ENCODE data around the gene DHX32. TPM values are rescaled to one million over a fixed set of nuclear protein-coding genes. Genes with fewer than 3 reads are reported as not detected.

DHX32 gene
- total RNA-seq, 2 experiments from 2014 or later = 0.22 to 0.27 TPM

DNA sequence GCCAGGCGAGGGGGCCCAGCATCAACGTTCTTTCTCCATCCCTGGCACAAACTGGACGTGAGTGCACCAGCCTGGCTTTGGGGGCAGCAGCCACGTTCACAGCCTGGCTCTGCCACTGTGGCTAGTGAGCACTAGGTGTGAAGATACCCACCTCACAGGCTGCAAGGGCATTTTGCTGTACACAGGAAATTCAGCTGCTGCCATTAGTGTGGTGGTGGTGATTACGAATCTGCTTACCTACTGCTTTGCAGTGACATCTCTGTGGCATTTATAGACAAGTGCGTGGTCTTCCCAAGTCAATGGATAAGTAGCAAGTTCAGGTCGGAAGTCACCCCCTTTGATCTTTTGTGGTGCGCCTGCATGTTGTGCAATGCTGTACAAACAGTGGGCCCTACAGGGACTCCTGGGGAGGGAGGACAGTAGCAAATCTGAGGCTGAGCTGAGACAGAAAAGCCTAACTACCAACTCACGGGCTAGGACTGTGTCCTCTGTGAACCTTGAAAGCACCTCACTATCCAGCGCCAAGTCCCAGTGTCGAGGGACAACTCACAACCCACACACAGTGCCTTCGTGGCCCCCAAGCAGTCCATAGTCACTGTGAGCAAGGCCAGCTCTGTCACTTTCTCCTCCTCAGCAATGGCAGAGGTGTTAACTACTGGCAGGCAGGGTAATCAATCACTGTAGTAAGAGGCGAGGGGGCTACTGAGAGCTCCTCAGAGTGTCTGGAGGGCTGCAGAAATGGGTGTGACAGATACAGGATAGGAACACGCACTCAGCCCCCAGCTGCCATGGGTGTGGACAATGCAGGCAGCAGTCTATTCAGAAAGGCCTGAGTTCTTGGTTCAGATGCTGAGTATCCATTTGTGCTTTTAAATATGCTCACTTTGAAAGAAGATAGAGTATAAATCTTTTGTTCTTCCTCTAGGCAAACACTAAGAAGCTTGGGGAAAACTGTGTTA is 88.5 kb downstream of the DHX32 start:
- DNase-seq (ENCODE audit: low spot score) = no peak
- Histone ChIP-seq H3K4me3 (ENCODE audit: low read depth, low read length, poor library complexity, severe bottlenecking) (no peak overlapping the region), H3K9me2 (ENCODE audit: insufficient read depth, low read length) (no peaks in the 10 kb centered on the region), H3K79me2 (ENCODE audit: insufficient read depth, low read depth, low read length) (no peaks in the 10 kb centered on the region), H3K4me1 (ENCODE audit: insufficient read depth, low read length, poor library complexity, severe bottlenecking) (peaks cover 46% of the 10 kb centered on the region), H3K36me3 (ENCODE audit: insufficient read depth, low read length) (peaks cover 34% of the 10 kb centered on the region), H3K4me2 (ENCODE audit: low read length) (no peak overlapping the region), H4K20me1 (ENCODE audit: insufficient read depth, low read length) (no peaks in the 10 kb centered on the region), H3K27ac (ENCODE audit: low read depth, low read length, poor library complexity, severe bottlenecking) (no peak overlapping the region), H2AFZ (ENCODE audit: low read length) (no peak overlapping the region), H3K9me3 (ENCODE audit: low read length) (no peaks in the 10 kb centered on the region)
- intact Hi-C loops (cut with micrococcal nuclease; ENCODE audit: unreplicated experiment) = no loop called here
- BruUV-seq (replicated peaks) = TSS peak; percentile 7
- ChIA-PET POLR2A (interaction anchor here (1.1 to 5.0 kb wide), 3 partner anchors 8 to 31 kb away, joined by 4 to 27 read pairs (median 5); partner anchors contain the start of genes BCCIP and UROS), CTCF (ENCODE audit: unreplicated experiment) (no interaction called here)
- TF ChIP-seq, protein P1, sequence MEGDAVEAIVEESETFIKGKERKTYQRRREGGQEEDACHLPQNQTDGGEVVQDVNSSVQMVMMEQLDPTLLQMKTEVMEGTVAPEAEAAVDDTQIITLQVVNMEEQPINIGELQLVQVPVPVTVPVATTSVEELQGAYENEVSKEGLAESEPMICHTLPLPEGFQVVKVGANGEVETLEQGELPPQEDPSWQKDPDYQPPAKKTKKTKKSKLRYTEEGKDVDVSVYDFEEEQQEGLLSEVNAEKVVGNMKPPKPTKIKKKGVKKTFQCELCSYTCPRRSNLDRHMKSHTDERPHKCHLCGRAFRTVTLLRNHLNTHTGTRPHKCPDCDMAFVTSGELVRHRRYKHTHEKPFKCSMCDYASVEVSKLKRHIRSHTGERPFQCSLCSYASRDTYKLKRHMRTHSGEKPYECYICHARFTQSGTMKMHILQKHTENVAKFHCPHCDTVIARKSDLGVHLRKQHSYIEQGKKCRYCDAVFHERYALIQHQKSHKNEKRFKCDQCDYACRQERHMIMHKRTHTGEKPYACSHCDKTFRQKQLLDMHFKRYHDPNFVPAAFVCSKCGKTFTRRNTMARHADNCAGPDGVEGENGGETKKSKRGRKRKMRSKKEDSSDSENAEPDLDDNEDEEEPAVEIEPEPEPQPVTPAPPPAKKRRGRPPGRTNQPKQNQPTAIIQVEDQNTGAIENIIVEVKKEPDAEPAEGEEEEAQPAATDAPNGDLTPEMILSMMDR (conservative IDR thresholded peaks at IDR 0.05; ENCODE audit: low read length) = no peak
- TF ChIP-seq EZH2phosphoT487 (IDR thresholded peaks at IDR 0.05; ENCODE audit: borderline replicate concordance, low read depth, low read length) = no peak

DNA sequence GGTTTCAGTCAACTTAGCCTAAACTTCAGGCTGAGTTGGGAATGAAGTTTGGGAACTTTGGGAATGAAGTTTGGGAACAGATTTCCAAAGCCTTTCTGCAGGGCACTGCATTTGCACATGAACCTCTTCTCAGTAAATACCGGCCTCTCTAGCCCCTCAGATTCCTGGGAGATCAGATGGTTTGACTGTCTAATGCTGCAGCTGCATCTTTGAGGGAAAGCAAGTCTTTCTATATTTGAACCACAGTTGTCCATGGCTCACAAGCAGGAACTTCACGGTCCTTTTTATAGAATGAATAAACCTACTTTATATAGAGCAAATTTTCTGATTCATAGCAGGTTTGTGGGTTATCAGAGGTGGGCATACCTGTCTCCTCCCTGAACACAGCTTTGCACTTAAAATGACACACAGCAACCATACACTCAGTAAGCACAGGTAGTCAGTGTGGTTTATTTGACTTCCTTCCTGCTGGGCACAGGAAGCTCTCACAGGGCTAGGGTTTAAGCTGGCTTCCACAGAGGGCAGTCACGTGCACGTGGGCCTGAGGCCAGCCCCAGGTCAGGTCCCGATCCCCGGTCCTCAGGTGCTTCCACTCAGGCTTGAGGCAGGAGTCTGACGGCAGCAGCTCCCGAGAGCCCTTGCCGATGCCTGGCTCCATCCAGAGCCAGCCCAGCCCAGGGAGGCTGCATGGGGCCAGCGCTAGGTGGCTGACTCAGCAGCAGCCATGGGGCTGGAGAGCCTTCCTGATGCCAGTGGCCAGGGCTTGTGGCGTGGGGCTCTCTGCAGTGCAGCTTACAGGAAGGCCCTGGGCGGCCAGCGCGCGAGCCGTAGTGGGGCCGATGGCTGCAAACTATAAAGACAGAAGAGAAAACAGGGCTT is 92.7 kb downstream of the DHX32 start:
- BruUV-seq (replicated peaks) = no TSS peak
- Histone ChIP-seq H3K36me3 (ENCODE audit: insufficient read depth, low read length) (peaks cover 16% of the 10 kb centered on the region), H3K27ac (ENCODE audit: low read depth, low read length, poor library complexity, severe bottlenecking) (no peak overlapping the region), H4K20me1 (ENCODE audit: insufficient read depth, low read length) (no peaks in the 10 kb centered on the region), H3K4me2 (ENCODE audit: low read length) (no peak overlapping the region; the same call in 1 of the 2 replicates), H2AFZ (ENCODE audit: low read length) (no peak overlapping the region), H3K9me2 (ENCODE audit: insufficient read depth, low read length) (no peaks in the 10 kb centered on the region), H3K4me1 (ENCODE audit: insufficient read depth, low read length, poor library complexity, severe bottlenecking) (peaks cover 18% of the 10 kb centered on the region), H3K4me3 (ENCODE audit: low read depth, low read length, poor library complexity, severe bottlenecking) (no peak overlapping the region), H3K9me3 (ENCODE audit: low read length) (no peaks in the 10 kb centered on the region), H3K79me2 (ENCODE audit: insufficient read depth, low read depth, low read length) (no peaks in the 10 kb centered on the region)
- TF ChIP-seq, protein P1 (conservative IDR thresholded peaks at IDR 0.05; ENCODE audit: low read length) = no peak
- no peak for TF ChIP-seq EZH2phosphoT487 (IDR thresholded peaks at IDR 0.05; ENCODE audit: borderline replicate concordance, low read depth, low read length)
- ChIA-PET CTCF (ENCODE audit: unreplicated experiment) (interaction anchor here (1.1 kb wide), 1 partner anchor 8 kb away, joined by 3 read pairs; no protein-coding TSS in a partner anchor), POLR2A (interaction anchor here (0.5 to 2.2 kb wide), 3 partner anchors 9 to 110 kb away, joined by 3 to 6 read pairs (median 6); no protein-coding TSS in a partner anchor)
- DNase-seq (ENCODE audit: low spot score) = peak; percentile 19
- intact Hi-C loops (cut with micrococcal nuclease; ENCODE audit: unreplicated experiment) = no loop called here

Small RNA genes within 50 kb of the gene (microRNA-seq; reads per million reads assigned to microRNA genes)
- 10.6 reads per million, percentile 15 among the genes with 10 or more reads in this experiment for gene MIR4484 (ENCODE audit: borderline replicate concordance)

Small RNA genes within 50 kb of the gene (small RNA-seq; reads per million reads assigned to genes)
- not detected for gene MIR4484
- not detected for gene RF00017
- not detected for gene RNU2-42P

Other genes with a start within 250 kb of the DHX32 start
- gene TEX36, start 198.1 kb downstream of the DHX32 start, total RNA-seq (2014; rRNA removed; shearing (Covaris generic)) = not detected in 2 replicates
- not detected in 2 replicates for gene TEX36, start 198.1 kb downstream of the DHX32 start, total RNA-seq (2022)
- 87.5 and 117 TPM in 2 replicates for gene EDRF1, start 161.6 kb downstream of the DHX32 start, total RNA-seq (2014; rRNA removed; shearing (Covaris generic))
- 221 and 232 TPM in 2 replicates for gene EDRF1, start 161.6 kb downstream of the DHX32 start, total RNA-seq (2022)
- not detected in 2 replicates for gene MMP21, start 105.5 kb downstream of the DHX32 start, total RNA-seq (2014; rRNA removed; shearing (Covaris generic))
- gene MMP21, start 105.5 kb downstream of the DHX32 start, total RNA-seq (2022) = not detected in 2 replicates
- 37.3 and 39.7 TPM in 2 replicates for gene UROS, start 58.0 kb downstream of the DHX32 start, total RNA-seq (2014; rRNA removed; shearing (Covaris generic))
- gene UROS, start 58.0 kb downstream of the DHX32 start, total RNA-seq (2022) = 40.3 and 44.5 TPM in 2 replicates
- 59.1 and 61.4 TPM in 2 replicates for gene BCCIP, start 57.7 kb downstream of the DHX32 start, total RNA-seq (2014; rRNA removed; shearing (Covaris generic))
- gene BCCIP, start 57.7 kb downstream of the DHX32 start, total RNA-seq (2022) = 81.1 and 96.2 TPM in 2 replicates
- gene FANK1, start 15.3 kb upstream of the DHX32 start, total RNA-seq (2014; rRNA removed; shearing (Covaris generic)) = not detected in 2 replicates
- gene FANK1, start 15.3 kb upstream of the DHX32 start, total RNA-seq (2022) = not detected in 2 replicates

All from OCI-LY7 (cell line).